ENCODE measurements around the gene PARVB.

DNA sequence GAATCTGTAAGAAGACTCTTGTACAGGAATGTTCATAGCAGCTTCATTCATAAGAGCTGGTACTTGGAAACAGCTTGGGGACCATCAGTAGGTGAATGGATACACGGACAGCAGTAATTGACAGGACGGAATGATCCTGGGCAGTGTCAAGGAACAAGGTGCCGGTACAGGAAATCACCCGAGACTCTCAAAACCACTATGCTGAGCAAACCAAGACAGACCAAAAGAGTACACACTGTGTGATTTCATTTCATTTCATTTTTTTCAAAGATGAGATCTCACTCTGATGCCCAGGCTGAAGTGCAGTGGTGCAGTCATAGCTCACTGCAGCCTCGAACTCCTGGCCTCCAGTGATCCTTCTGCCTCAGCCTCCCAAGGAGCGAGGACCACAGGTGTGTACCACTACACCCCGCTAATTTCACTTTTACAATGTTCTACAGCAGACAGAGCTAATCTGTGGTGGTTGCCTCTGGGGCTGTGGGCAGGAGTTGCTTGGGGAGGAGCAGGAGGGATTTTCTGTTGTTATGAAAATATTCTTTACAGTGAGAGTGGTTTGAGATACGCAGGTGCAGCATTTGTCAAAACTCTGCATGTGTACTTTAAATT is 15.6 kb downstream of the PARVB start:
- TF ChIP-seq POLR2A (IDR thresholded peaks at IDR 0.05; ENCODE audit: low read length) (no peak), GATA1 (IDR thresholded peaks at IDR 0.05; ENCODE audit: low read depth, low read length) (no peak)

All from erythroblast (primary cell).